HG03108 (cell line): Measurements from ENCODE around the gene ANTXR2.
"Not testable (repeated sequence)": the region's sequence is repeated elsewhere in the genome, so short reads cannot be mapped to it uniquely, and the experiment has no call there.

Experiments used
- ATAC-seq: cut with Tn5 transposase; IDR thresholded peaks from one replicate; pipeline ENCODE4 v1.9.1; 2021; ENCODE audit warnings: moderate library complexity; ENCODE audit not compliant: unreplicated experiment

ANTXR2 gene

GRCh38 chr4:80026100-80026499, 46.9 kb downstream of the ANTXR2 start:
- ATAC-seq, result no peak

DNA sequence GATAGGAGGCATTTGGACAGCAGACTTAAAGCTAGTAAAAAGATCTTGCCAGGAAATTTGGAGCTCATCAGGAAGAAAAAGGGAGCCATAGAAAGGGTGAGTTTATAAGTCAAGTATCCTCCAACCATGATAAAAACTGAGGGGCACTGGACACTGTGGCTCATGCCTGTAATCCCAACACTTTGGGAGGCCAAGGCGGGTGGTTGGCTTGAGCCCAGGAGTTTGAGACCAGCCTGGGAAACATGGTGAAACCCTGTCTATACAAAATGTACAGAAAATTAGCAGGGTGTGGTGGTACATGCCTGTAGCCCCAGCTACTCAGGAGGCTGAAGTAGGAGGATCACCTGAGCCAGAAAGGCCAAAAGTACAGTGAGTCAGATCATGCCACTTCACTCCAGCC, 48.7 kb downstream of the ANTXR2 start:
- no peak for ATAC-seq

DNA sequence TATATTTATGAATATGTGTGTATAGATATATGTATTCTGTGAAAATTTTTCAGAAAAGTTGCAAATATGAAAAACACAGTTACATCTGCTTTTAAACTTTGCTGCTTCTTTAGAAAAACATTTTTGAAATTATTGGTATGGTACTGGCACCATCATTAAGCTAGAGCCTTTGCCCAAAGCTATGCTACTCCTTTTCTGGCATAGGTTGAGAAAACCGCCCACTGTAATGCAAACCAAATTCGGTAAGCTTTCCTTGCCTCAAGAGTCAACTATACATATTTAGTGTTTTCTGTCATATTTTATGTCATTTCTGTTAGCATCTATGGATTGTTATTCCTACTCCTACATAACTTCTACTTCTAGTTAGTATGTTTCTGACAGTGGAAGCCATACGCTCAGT, 50.7 kb downstream of the ANTXR2 start:
- ATAC-seq, result no peak

DNA sequence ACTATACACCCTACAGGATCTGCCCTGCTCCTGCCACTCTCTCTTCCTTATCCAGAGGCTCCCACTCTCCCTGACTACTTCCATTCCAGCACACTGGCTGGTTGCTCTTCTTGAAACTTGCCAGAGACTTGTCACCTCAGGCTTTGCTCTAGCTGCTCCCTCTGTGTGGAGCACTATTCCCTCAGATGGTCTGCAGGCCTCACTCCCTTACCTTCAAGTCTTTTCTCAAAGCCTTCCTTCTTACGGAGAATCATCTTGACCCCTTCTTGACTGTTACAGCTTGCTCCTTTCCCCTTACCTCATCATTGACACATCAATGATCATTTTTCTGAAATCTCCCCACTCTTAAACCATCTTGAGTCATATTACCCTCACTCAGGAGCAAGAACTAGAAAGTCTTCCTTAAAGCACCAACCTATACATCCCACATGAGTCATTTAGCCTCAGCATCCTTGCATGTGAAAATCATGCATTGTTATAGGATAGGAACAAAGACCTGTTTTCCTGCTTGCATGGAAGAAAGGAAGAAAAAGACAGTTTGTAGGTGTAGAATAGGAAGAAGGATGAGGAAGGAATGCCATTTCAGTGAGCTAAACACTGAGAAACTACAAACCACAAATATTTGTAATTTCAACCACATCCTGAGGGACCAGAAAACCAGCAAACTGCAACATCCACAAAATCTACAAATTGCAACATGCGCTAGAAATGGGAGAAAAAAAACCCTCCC, 55.7 kb downstream of the ANTXR2 start:
- ATAC-seq, result peak; percentile 52

DNA sequence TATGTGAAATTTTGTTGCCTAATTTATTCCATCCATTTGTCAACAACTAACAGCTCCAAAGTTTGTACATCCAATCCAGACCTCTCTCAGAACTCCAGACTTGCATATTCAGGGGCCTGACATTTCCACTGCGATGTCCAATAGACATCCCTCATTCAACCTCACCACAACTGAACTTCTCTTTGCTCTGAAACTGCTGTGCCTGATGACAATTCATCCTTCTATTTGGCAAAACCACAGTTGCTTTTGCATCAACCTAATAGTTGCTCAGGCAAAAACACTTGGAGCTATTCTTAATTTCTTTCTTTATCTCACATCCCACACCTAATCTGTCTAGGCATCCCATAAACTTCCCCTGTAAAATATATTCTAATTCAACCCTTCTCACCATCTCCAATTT, 56.5 kb downstream of the ANTXR2 start:
- ATAC-seq, result no peak

- ATAC-seq, result no peak
These were observed 57.4 kb downstream of the ANTXR2 start for GRCh38 chr4:80015407-80016189.

DNA sequence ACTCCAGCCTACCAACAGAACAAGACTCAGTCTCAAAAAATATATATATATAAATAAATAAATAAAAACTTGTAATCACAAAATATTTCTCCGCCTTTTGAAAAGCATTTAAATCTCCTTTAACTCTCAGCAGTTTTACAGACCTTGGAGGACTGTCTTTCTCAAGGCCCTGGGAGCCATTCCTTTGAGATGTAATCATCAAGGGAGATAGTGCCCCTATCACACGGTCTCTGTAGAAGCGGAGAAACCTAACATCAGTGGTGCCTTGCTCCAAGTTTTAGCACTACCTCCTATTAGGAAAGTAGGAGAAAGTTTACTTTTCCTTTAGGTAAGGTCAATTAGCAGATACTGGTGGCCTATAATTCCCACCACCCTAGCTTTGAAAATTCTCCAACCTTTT, 58.5 kb downstream of the ANTXR2 start:
- no peak for ATAC-seq

DNA sequence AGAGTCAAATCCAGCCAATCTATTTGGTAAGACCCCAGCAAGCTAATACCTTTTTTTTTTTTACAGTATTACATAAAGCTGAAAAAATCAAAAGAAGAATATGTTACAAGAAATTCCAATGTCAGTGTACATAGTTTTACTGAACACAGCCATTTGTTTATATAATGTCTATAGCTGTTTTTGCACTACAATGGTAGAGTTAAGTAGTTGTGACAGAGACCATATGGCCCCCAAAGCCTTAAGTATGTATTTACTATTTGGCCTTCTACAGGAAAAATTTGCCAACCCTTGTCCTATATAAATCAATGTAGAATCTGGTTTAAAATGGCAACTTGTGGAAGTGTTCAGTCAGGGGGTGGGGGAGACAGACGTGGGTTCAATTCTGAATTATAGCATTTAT, 60.7 kb downstream of the ANTXR2 start:
- ATAC-seq, result no peak

- no peak for ATAC-seq
These were observed 61.3 kb downstream of the ANTXR2 start for GRCh38 chr4:80011636-80012236.

DNA sequence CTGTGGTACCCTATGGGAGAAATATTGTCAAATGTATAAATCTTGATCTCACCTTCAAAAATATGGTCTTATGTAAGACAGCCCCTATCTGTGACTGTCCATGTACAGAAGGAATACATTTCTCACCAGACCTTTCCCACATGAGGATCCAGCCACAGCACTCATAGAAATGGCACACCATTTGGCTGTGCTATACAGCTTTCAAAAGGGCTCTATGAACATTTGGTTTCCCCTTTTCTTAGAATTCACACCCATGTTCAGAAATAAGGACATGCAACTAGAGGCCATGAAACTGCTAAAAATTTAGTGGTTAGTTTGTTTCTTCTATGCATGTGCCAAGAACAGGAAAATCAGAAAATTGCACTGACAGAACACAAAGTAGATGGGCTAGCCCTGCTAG, 62.7 kb downstream of the ANTXR2 start:
- ATAC-seq, result no peak

DNA sequence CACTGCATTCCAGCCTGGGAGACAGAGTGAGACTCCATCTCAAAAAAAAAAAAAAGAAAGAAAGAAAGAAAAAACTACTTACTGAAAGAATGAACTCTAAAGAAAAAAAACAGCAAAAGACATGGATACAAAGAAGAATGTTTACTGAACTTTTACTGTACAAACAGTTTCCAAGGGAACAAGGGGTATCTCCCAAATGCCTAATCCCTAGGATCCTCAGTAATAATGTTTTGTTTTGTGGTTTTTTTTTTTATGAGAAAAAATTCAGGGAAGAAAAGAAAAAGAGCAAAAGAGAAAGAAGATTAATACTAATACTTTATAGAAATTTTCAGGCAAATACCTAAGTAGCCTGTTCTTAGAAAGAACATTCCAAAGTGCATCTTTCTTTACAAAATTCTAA, 63.2 kb downstream of the ANTXR2 start:
- ATAC-seq, result no peak

DNA sequence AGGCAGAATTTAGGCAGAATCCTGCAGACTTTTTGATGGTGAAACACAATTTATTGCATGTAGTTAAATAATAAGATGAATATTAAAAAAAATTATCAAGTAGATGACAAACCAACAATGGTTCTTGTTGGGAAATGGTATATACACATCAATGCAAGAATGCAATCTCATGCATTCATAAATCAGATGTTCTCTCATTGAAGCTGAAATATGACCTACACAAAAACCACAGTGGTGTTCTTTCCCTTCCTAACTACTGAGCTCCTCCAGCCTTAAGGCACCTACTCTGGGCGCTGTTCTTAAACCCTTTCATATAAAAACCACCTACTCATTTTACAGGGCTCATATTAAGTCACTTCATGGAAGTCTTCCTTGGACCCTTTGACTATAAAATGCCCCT, 64.1 kb downstream of the ANTXR2 start:
- no peak for ATAC-seq

GRCh38 chr4:80008351-80008750, 64.7 kb downstream of the ANTXR2 start:
- ATAC-seq, result no peak

GRCh38 chr4:80007745-80008149, 65.3 kb downstream of the ANTXR2 start:
- ATAC-seq, result peak; percentile 77

DNA sequence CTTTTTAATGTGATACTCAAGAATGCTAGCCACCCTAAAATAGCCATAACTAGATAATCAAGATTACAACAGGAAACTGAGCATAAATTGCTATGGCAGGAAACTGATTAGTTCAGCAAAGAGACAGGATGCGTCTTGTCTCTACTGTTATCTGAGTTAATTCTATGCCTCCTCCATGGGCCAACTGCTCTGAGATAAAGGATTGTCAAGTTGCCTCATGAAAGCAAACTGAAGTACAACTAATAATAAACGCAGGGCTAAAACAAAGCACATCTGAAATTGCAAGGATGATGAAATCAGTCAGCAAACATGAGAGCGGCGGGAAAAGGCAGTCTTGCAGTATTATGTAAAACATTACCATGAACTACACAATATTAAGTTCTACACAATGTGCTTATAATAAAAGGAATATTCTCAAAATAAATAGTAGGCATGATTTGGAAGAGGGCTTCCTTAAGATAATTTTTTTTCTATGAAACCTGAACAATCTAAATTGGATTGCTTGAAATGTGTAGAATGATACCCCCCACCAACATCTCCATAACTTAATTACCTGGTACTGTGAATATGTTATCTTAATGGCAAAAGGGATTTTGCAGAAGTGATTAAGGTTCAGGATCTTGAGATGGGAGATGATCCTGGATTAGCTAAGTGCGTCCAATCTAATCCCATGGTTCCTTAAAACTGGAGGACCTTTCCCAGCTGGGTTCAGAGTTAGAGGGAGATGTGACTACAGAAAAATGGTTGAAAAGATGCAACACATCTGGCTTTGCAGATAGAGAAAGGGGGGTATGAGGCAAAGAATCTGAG, 65.9 kb downstream of the ANTXR2 start:
- no peak for ATAC-seq

GRCh38 chr4:80005863-80006262, 67.2 kb downstream of the ANTXR2 start:
- no peak for ATAC-seq

DNA sequence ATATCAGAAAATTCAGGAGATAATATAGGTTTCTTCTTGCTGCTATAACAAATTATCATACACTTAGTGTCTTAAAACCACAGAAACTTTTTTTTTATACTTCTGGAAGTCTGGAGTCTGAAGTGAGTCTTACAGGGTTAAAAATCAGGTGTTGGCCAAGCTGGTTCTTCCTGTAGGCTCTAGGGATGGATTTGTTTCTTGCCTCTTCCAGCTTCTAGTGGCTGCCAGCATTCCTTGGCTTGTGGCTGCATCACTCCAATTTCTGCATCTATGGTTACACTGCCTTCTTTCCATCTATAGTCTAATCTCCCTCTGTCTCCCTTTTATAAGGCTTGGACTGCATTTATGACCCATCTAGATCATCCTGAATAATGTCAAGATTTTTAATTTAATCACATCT, 68.7 kb downstream of the ANTXR2 start:
- ATAC-seq, result no peak

DNA sequence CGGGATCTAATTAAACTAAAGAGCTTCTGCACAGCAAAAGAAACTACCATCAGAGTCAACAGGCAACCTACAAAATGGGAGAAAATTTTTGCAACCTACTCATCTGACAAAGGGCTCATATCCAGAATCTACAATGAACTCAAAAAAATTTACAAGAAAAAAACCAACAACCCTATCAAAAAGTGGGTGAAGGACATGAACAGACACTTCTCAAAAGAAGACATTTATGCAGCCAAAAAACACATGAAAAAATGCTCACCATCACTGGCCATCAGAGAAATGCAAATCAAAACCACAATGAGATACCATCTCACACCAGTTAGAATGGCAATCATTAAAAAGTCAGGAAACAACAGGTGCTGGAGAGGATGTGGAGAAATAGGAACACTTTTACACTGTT, 70.5 kb downstream of the ANTXR2 start:
- not testable (repeated sequence) for ATAC-seq

DNA sequence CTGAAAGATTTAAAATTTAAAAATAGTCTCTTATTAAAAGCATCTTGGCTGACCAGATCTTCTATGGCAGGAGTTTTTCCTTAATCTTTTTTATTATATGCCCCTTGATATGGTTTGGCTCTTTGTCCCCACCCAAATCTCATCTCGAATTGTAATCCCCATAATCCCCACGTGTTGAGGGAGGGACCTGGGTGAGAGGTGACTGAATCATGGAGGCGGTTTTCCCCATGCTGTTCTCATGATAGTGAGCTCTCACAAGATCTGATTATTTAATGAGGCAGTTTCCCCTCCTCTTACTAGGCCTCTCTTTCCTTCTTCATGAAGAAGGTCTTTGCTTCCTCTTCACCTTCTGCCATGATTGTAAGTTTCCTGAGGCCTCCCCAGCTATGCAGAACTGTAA, 74.0 kb downstream of the ANTXR2 start:
- not testable (repeated sequence) for ATAC-seq

DNA sequence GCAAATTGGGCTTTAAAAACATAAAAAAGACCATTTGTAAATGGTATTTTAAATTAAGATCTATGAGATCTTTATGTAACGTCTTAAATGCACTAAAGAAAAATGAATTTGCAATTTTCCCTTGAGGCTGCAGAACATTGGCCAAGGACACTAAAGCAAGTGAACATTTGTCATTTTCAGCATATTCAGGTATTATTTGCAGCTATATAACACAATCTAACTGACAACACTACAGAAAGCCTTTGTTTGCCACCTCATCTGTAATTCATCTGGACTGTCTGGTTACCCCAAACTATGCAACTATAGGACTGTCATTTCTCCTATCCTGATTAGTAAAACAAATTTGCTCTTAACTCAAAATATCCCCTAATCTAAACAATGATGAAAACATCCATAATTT, 74.8 kb downstream of the ANTXR2 start:
- ATAC-seq, result no peak

- no peak for ATAC-seq
These were observed 76.2 kb downstream of the ANTXR2 start for GRCh38 chr4:79996851-79997250.
